ENCODE measurements around the gene EVC2.

EVC2 gene

GRCh38 chr4:5710065-5710960, 2.0 kb upstream of the EVC2 start:
- DNase-seq: no peak

GRCh38 chr4:5709207-5709575, 832 bp upstream of the EVC2 start:
- no peak for DNase-seq

GRCh38 chr4:5707778-5708448, 446 bp downstream of the EVC2 start:
- DNase-seq: no peak

GRCh38 chr4:5707366-5707765, 993 bp downstream of the EVC2 start:
- DNase-seq: no peak

- no peak for DNase-seq
These were observed 1.7 kb downstream of the EVC2 start for GRCh38 chr4:5706486-5707290.

GRCh38 chr4:5705647-5706320, 2.6 kb downstream of the EVC2 start:
- no peak for DNase-seq

GRCh38 chr4:5704276-5704675, 4.1 kb downstream of the EVC2 start:
- DNase-seq: no peak

GRCh38 chr4:5703831-5704230, 4.5 kb downstream of the EVC2 start:
- no peak for DNase-seq

GRCh38 chr4:5701971-5702370, 6.4 kb downstream of the EVC2 start:
- no peak for DNase-seq

- DNase-seq: no peak
These were observed 7.9 kb downstream of the EVC2 start for GRCh38 chr4:5700459-5700858.

GRCh38 chr4:5696341-5696740, 12.0 kb downstream of the EVC2 start:
- no peak for DNase-seq

GRCh38 chr4:5693871-5694270, 14.5 kb downstream of the EVC2 start:
- DNase-seq: no peak

- no peak for DNase-seq
These were observed 16.7 kb downstream of the EVC2 start for GRCh38 chr4:5691491-5692132.

- no peak for DNase-seq
These were observed 19.3 kb downstream of the EVC2 start for GRCh38 chr4:5689065-5689464.

GRCh38 chr4:5686338-5686737, 22.0 kb downstream of the EVC2 start:
- no peak for DNase-seq

GRCh38 chr4:5685296-5685695, 23.1 kb downstream of the EVC2 start:
- DNase-seq: no peak

- no peak for DNase-seq
These were observed 24.8 kb downstream of the EVC2 start for GRCh38 chr4:5683566-5683965.

GRCh38 chr4:5678977-5679376, 29.4 kb downstream of the EVC2 start:
- DNase-seq: no peak

- no peak for DNase-seq
These were observed 31.6 kb downstream of the EVC2 start for GRCh38 chr4:5676763-5677162.

- DNase-seq: no peak
These were observed 41.6 kb downstream of the EVC2 start for GRCh38 chr4:5666741-5667140.

GRCh38 chr4:5664778-5665177, 43.6 kb downstream of the EVC2 start:
- DNase-seq: no peak

- DNase-seq: no peak
These were observed 45.8 kb downstream of the EVC2 start for GRCh38 chr4:5662555-5662954.

- DNase-seq: no peak
These were observed 47.1 kb downstream of the EVC2 start for GRCh38 chr4:5661237-5661636.
